ENCODE results near the gene CACNA1S.

CACNA1S gene

GRCh38 chr1:201096041-201096461, 16.2 kb downstream of the CACNA1S start:
- TF ChIP-seq, protein P1, sequence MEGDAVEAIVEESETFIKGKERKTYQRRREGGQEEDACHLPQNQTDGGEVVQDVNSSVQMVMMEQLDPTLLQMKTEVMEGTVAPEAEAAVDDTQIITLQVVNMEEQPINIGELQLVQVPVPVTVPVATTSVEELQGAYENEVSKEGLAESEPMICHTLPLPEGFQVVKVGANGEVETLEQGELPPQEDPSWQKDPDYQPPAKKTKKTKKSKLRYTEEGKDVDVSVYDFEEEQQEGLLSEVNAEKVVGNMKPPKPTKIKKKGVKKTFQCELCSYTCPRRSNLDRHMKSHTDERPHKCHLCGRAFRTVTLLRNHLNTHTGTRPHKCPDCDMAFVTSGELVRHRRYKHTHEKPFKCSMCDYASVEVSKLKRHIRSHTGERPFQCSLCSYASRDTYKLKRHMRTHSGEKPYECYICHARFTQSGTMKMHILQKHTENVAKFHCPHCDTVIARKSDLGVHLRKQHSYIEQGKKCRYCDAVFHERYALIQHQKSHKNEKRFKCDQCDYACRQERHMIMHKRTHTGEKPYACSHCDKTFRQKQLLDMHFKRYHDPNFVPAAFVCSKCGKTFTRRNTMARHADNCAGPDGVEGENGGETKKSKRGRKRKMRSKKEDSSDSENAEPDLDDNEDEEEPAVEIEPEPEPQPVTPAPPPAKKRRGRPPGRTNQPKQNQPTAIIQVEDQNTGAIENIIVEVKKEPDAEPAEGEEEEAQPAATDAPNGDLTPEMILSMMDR (IDR thresholded peaks at IDR 0.05; ENCODE audit: borderline replicate concordance, control extremely low read depth, extremely low read depth, insufficient read depth, missing control alignments): no peak
- no peak for DNase-seq (ENCODE audit: low spot score)
- in situ Hi-C loops (cut with MboI; ENCODE audit: low sequenced_read_pairs, unreplicated experiment): no loop called here

GRCh38 chr1:201095581-201095980, 16.6 kb downstream of the CACNA1S start:
- TF ChIP-seq, protein P1 (IDR thresholded peaks at IDR 0.05; ENCODE audit: borderline replicate concordance, control extremely low read depth, extremely low read depth, insufficient read depth, missing control alignments): no peak
- DNase-seq (ENCODE audit: low spot score): no peak
- in situ Hi-C loops (cut with MboI; ENCODE audit: low sequenced_read_pairs, unreplicated experiment): no loop called here

GRCh38 chr1:201094832-201095231, 17.4 kb downstream of the CACNA1S start:
- in situ Hi-C loops (cut with MboI; ENCODE audit: low sequenced_read_pairs, unreplicated experiment): no loop called here
- no peak for DNase-seq (ENCODE audit: low spot score)
- TF ChIP-seq, protein P1 (IDR thresholded peaks at IDR 0.05; ENCODE audit: borderline replicate concordance, control extremely low read depth, extremely low read depth, insufficient read depth, missing control alignments): no peak

DNA sequence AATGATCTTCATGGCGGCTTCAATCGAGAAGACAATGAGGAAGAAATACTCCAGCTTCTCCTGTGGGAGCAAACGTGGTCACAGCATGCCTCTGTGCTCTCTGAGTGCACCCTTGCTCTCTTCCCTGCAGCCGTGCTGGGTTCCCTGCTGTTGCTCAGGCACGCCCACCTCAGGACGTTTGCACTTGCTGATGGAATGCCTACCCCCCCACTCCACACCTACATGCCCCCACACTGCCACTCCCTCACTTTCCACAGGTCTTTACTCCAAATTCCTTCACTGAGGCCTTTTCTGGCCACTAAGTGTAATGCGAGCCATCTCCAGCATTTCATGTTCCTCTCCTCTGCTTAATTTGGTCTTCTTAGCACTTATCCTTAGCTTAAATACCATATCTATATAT, 18.3 kb downstream of the CACNA1S start:
- no peak for DNase-seq (ENCODE audit: low spot score)
- TF ChIP-seq, protein P1 (IDR thresholded peaks at IDR 0.05; ENCODE audit: borderline replicate concordance, control extremely low read depth, extremely low read depth, insufficient read depth, missing control alignments): no peak
- in situ Hi-C loops (cut with MboI; ENCODE audit: low sequenced_read_pairs, unreplicated experiment): no loop called here

DNA sequence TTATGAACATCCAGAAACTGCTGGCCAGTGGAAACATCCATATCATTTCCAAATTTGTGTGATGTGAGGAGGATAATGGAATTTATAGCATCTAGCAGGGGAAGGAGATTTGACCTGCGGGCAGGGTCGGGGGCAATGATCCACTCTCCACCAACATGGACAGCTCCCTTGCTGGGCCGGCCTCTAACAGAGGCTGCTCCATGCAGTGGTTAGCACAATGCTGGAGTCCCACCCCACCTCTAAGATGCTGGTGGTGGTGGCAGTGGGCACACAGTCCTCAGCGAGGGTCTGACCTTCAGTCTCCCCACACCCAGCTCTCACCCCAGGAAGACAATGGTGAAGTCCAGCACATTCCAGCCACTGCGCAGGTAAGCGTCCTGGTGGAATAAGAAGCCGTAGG, 18.7 kb downstream of the CACNA1S start:
- in situ Hi-C loops (cut with MboI; ENCODE audit: low sequenced_read_pairs, unreplicated experiment): no loop called here
- DNase-seq (ENCODE audit: low spot score): no peak
- TF ChIP-seq, protein P1 (IDR thresholded peaks at IDR 0.05; ENCODE audit: borderline replicate concordance, control extremely low read depth, extremely low read depth, insufficient read depth, missing control alignments): no peak

GRCh38 chr1:201092738-201093137, 19.5 kb downstream of the CACNA1S start:
- no peak for DNase-seq (ENCODE audit: low spot score)
- in situ Hi-C loops (cut with MboI; ENCODE audit: low sequenced_read_pairs, unreplicated experiment): no loop called here
- TF ChIP-seq, protein P1 (IDR thresholded peaks at IDR 0.05; ENCODE audit: borderline replicate concordance, control extremely low read depth, extremely low read depth, insufficient read depth, missing control alignments): no peak

- DNase-seq (ENCODE audit: low spot score): no peak
- in situ Hi-C loops (cut with MboI; ENCODE audit: low sequenced_read_pairs, unreplicated experiment): no loop called here
- TF ChIP-seq, protein P1 (IDR thresholded peaks at IDR 0.05; ENCODE audit: borderline replicate concordance, control extremely low read depth, extremely low read depth, insufficient read depth, missing control alignments): no peak
These were observed 21.0 kb downstream of the CACNA1S start for GRCh38 chr1:201091256-201091655.

All from GM13976 (cell line).